Measurements from ENCODE around the gene MAGEA11.

DNA sequence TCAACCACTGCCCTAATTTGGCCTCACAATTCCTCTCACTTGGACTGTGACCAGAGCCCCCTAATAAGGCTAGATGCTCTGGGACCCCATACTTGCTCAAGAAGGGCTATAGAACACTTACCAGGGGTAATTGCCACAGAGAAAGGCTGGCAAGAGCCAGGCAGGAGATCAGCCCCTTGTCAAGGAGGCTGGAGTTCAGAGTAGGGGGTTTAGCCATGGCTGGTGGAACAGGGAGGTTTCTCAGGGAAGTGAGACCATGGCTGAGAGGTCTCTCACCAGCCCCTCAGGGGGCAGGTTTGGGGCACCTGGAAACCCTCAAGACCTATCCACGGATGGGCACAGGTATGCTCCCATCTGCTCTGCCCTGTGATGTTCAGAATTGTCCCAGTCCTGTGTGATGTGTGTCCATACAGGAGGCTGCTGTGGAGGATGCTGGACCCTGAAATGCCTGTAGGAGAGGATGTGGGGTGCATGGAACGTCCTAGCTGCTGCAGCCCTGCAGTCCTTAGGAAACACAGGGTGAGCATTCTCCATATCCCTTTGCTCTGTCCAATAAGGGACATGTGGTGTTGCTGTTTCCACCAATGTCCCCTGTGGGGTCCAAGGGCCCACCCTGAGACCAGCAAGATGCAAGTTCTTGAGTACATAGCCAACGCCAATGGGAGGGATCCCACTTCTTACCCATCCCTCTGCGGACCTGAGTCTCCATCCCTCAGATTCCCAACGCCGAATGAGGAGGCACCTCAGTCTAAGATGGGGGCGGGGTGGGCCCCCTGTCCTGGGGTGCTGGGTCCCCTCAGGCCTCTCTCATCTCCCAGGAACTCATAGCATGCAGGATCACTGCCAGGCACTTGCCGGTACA, 45.6 kb downstream of the MAGEA11 start:
- no peak for TF ChIP-seq CTCF (IDR thresholded peaks at IDR 0.05)
- no peak for TF ChIP-seq POLR2A (IDR thresholded peaks at IDR 0.05)
- no peak for TF ChIP-seq EP300 (IDR thresholded peaks at IDR 0.05)
